Kidney (tissue), 14 donors: ENCODE data around the gene DZIP1. TPM values are rescaled to one million over a fixed set of nuclear protein-coding genes. Genes with fewer than 3 reads are reported as not detected.

Experiments used
- DNase-seq, 5 donors: peaks; one replicate each; pipeline ENCODE4 v3.0.0-alpha.2; 2013 to 2020
- FAIRE-seq: peaks from 2 replicates; lab custom pipeline; 2012; peaks lifted over from hg19 to GRCh38; lab: Jason Lieb, UNC
- H3K27ac ChIP-seq, 2 donors: one replicate each; pipeline ENCODE4 v1.7.0; 2013; ENCODE audit warnings: low read depth in 2 of 2, low read length in 2 of 2, inconsistent platforms in 1 of 2
- H3K27me3 ChIP-seq: one replicate; pipeline ENCODE4 v1.7.1; 2013; ENCODE audit warnings: low read length, inconsistent platforms; ENCODE audit not compliant: control insufficient read depth, insufficient read depth
- H3K36me3 ChIP-seq, 3 donors: one replicate each; pipeline versions ENCODE4 v1.7.0 to v1.7.1; 2013; ENCODE audit warnings: low read length in 3 of 3, control low read depth in 1 of 3, inconsistent platforms in 1 of 3; ENCODE audit not compliant: insufficient read depth in 3 of 3, control insufficient read depth in 2 of 3
- H3K4me1 ChIP-seq, 3 donors: one replicate each; pipeline versions ENCODE4 v1.7.0 to v1.7.1; 2013; ENCODE audit warnings: low read length in 3 of 3, inconsistent platforms in 1 of 3, low read depth in 1 of 3; ENCODE audit not compliant: control insufficient read depth in 2 of 3, insufficient read depth in 2 of 3
- H3K4me3 ChIP-seq, 3 donors: one replicate each; pipeline versions ENCODE4 v1.7.0 to v1.8.1; 2013; ENCODE audit warnings: low read length in 3 of 3, control low read depth in 1 of 3, inconsistent platforms in 1 of 3
- H3K9ac ChIP-seq, 3 donors: one replicate each; pipeline versions ENCODE4 v1.7.0 to v1.7.1; 2013; ENCODE audit warnings: low read length in 3 of 3, control low read depth in 1 of 3, inconsistent platforms in 1 of 3
- H3K9me3 ChIP-seq, 3 donors: one replicate each; pipeline versions ENCODE4 v1.7.0 to v1.7.1; 2013; ENCODE audit warnings: low read length in 3 of 3, control low read depth in 1 of 3, inconsistent platforms in 1 of 3; ENCODE audit not compliant: control insufficient read depth in 2 of 3, insufficient read depth in 1 of 3
- intact Hi-C: fragments of 100-400 bp; cut with DNase I; formaldehyde crosslinking; loops from one replicate; pipeline ENCODE4 v1.11.1; 2022
- polyA plus RNA-seq: library from polyadenylated mRNA; stranded (reverse); fragments of 350-450 nt; fragmentation: Illumina TruSeq; extraction: RNeasy Lipid Tissue Mini Kit (QIAGEN cat#74804); gene quantifications from one replicate; pipeline ENCODE4 v1.2.3, GENCODE V29; 2014; ENCODE audit warnings: low read depth, low replicate concordance; ENCODE audit not compliant: insufficient read depth
- total RNA-seq: library from RNA; stranded (reverse); fragmentation: NEBNext Ultra II Directional; extraction: Animal tissue kit (Norgen Biotek cat#: 25700); gene quantifications from one replicate; pipeline ENCODE4 v1.2.1, GENCODE V29; 2021
- TF ChIP-seq, protein P1 (sequence below): IDR thresholded peaks from 3 replicates; pipeline ENCODE4 v1.5.1; 2012; ENCODE audit warnings: mild to moderate bottlenecking, moderate library complexity, borderline replicate concordance; ENCODE audit not compliant: insufficient read depth; ENCODE audit errors: extremely low read depth
- donor health status: control.
- donor health status: control.
- donor health status: control.
- donor health status: control.
- donor health status: control.
- donor health status: DM: yes; HTN: yes; CAD: no.
- donor health status: Normal renal cell carcinoma (clear cell type).

Gene DZIP1
- total and polyA plus RNA-seq, 2 donors from 2014 or later = 26.7 to 41.4 TPM

DNA sequence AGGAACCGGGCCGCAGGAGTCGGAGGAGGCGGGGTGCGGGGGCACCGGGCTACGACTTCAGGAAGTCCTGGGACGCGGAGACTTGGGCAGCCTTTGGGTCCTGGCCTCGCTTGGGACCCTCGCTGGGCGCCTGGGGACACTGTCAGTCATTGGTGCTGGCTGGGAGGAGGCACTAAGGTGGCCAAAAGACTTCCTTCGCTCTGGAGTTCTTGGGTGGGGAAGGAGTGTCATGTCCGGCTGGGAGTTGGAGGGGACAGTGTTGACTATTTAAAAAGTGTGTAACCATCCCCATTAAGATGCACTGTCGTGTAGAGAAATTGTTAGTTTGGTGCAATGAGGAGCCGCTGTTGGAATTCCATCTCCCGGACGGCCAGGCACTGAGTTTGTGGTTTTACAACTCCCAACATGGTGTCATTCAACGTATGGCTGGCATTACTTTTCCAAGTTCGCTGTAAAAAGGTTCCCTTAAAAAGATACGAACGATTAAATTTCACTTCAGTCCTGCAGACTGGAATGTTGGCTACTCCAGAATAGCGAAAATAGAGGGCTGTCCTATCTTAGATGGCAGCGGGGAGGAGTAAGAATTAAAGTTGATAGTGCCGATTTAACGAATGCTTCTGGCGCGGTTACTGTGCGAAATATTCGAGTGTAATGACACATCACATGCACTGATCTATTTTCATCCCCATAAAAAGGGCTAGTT, 33.2 kb upstream of the DZIP1 start:
- DNase-seq (peak in 4 of 5 donors; percentile 32 to 78 (median 47)), FAIRE-seq (no peak)
- intact Hi-C loops = no loop called here

DNA sequence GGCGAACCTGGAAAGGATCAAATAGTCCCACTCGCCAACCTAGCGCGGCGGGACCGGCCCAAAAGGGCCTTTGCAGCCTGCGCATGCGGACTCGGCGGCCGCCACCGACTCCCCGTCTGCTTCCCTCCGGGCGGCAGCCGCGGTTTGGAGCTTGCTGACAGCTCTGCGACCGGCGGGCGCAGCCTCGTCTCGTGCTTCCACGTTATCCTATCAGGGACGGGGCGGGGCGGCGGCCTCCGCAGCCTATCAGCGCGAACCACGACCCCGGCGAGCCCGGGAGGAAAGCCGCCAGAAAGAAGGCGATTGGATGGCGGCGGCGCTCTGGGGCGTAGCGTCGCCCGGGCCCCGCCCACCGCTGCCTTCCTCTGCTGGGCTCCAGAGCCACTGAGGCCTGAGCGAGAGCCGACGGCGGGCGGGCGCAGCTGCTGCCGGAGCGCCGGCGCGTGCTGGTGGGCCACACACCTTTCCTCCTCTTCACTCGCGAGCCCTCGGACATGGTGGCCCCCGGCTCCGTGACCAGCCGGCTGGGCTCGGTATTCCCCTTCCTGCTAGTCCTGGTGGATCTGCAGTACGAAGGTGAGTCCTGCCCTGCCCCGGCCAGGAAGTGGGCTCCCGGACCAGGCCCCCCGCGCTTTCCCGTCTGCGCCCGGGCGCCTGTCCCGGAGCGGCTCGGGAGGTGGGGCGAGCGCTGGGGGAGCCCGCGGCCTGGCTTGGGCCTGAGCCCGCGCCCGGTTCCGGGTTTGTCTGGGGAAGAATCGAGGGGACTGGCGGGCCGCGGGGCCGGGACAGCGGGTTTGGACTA, 32.5 kb upstream of the DZIP1 start, which contains the start of gene DNAJC3:
Gene DNAJC3 (plus strand): TSS at position 378 of the 802 bp plus-strand sequence. CDS start 117 bp downstream, at position 495.
- Histone ChIP-seq H3K36me3 (peaks cover 0 to 1% (median 0%) of the 10 kb centered on the region in 3 donors), H3K4me1 (peaks cover 0 to 14% (median 2%) of the 10 kb centered on the region in 3 donors), H3K27ac (peak within 1 kb of the TSS; percentile 92 to 94), H3K9ac (peak within 1 kb of the TSS; percentile 90 to 93 (median 91)), H3K9me3 (peaks cover 0 to 5% (median 0%) of the 10 kb centered on the region in 3 donors), H3K4me3 (peak within 1 kb of the TSS; percentile 86 to 96 (median 94)), H3K27me3 (no peaks in the 10 kb centered on the region)
- TF ChIP-seq, protein P1, sequence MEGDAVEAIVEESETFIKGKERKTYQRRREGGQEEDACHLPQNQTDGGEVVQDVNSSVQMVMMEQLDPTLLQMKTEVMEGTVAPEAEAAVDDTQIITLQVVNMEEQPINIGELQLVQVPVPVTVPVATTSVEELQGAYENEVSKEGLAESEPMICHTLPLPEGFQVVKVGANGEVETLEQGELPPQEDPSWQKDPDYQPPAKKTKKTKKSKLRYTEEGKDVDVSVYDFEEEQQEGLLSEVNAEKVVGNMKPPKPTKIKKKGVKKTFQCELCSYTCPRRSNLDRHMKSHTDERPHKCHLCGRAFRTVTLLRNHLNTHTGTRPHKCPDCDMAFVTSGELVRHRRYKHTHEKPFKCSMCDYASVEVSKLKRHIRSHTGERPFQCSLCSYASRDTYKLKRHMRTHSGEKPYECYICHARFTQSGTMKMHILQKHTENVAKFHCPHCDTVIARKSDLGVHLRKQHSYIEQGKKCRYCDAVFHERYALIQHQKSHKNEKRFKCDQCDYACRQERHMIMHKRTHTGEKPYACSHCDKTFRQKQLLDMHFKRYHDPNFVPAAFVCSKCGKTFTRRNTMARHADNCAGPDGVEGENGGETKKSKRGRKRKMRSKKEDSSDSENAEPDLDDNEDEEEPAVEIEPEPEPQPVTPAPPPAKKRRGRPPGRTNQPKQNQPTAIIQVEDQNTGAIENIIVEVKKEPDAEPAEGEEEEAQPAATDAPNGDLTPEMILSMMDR = no peak
- intact Hi-C loops = no loop called here
- FAIRE-seq = peak; percentile 69
- DNase-seq = peak; percentile 98 to 100 (median 99)

More for the DNA sequence above, 33.2 kb upstream of the DZIP1 start:
- H3K9ac ChIP-seq = peak overlapping the region; percentile 85 to 90 (median 86)
- peaks cover 0 to 4% (median 0%) of the 10 kb centered on the region in 3 donors for H3K9me3 ChIP-seq
- no peaks in the 10 kb centered on the region for H3K36me3 ChIP-seq
- no peaks in the 10 kb centered on the region for H3K27me3 ChIP-seq
- TF ChIP-seq, protein P1 = no peak
- peak overlapping the region; percentile 90 to 92 for H3K27ac ChIP-seq
- H3K4me3 ChIP-seq = peak overlapping the region; percentile 86 to 96 (median 94)
- peaks cover 0 to 14% (median 2%) of the 10 kb centered on the region in 3 donors for H3K4me1 ChIP-seq

DNA sequence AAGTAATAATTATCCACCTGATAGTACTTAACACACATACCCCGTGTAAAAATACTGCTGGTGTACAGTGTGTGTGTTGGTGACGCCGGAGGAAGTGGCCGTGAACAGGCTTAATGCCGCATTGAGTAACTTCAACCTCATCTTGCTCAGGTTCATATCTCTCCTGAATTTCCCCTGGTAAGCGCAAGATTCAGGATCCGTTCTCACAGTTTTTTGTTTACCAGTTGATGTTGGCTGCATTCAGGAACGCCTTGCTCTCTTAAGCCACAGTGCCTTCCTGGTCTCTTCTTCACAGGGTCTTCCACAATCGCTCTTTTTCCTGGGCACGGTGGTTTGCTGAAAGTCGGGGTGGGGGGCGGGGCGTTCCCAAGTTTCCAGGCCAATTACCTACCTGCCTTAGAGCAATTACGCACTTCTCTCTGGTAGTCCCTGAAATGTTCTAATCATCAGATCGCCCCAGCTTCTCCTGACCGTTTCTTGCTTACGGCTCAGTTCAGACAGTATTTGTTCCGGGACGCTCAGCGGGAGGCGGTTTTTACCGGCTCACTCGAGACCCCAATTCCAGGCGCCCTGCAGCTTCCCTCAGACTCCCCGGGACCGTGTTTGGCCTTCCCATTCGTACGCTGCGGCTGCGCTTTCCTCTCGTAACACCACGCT, 31.7 kb upstream of the DZIP1 start:
- TF ChIP-seq, protein P1 = no peak
- Histone ChIP-seq H3K36me3 (peaks cover 0 to 9% (median 0%) of the 10 kb centered on the region in 3 donors), H3K27me3 (no peaks in the 10 kb centered on the region), H3K4me3 (peak overlapping the region; percentile 86 to 93 (median 90)), H3K4me1 (peaks cover 0 to 14% (median 2%) of the 10 kb centered on the region in 3 donors), H3K9me3 (peaks cover 0 to 8% (median 0%) of the 10 kb centered on the region in 3 donors), H3K9ac (peak overlapping the region; percentile 13 to 93 (median 91)), H3K27ac (peak overlapping the region; percentile 92 to 94)
- no peak for FAIRE-seq
- DNase-seq = peak in 2 of 5 donors; percentile 53 to 74
- intact Hi-C loops = no loop called here
